HG03060 (cell line): ENCODE results near the gene SPDEF.
A peak's percentile ranks its signal among the peaks of the same experiment; 100 is the strongest.

Experiments used
- ATAC-seq: cut with Tn5 transposase; IDR thresholded peaks from one replicate; pipeline ENCODE4 v1.9.1; 2021; ENCODE audit warnings: low read depth, moderate number of reproducible peaks; ENCODE audit not compliant: unreplicated experiment

SPDEF gene

DNA sequence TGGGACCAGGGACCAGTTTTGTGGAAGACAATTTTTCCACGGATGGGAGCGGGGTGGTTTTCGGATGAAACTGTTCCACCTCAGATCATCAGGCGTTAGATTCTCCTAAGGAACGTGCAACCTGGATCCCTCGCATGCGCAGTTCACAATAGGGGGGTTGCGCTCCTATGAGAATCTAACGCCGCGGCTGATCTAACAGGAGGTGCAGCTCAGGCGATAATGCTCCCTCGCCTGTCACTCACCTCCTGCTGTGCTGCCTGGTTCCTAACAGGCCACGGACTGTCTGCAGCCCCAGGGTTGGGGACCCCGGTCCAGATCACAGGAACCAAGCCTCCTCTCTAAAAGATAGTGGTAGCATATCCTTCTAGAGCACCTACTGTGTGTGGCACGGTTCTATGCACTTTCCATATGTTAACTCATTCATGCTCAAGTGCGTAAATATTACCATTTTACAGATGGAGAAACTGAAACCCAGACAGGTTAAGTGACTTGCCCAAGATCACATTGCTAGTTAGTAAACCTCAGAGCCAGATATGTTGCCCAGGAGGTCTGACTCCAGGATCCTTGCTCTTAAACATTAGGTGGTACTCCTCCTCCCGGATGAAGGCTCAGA is 25.3 kb downstream of the SPDEF start:
- no peak for ATAC-seq

DNA sequence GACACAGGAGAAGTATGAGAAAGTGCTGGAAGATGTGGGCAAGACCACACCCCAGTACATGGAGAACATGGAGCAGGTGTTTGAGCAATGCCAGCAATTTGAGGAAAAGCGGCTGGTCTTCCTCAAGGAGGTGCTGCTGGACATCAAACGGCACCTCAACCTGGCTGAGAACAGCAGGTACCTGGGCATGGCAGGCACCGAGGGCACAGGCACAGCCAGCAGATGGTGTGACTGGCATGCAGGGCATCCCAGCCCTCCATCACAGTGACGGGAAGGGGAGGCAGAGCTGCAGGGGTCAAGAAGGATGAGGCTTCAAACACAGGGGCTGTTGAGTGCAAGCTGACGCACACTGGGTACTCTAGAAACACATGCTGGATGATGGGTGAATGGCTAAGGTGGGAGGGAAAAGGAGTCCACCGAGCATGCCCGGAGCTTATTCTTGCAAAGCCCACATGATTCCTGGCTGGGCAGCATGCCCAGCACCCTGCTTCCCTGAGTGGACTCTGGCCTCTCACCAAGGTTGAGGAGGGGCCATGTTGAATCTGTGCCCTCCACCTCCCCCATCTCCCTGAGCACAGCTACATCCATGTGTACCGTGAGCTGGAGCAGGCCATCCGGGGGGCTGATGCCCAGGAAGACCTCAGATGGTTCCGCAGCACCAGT is 26.3 kb downstream of the SPDEF start:
- no peak for ATAC-seq

DNA sequence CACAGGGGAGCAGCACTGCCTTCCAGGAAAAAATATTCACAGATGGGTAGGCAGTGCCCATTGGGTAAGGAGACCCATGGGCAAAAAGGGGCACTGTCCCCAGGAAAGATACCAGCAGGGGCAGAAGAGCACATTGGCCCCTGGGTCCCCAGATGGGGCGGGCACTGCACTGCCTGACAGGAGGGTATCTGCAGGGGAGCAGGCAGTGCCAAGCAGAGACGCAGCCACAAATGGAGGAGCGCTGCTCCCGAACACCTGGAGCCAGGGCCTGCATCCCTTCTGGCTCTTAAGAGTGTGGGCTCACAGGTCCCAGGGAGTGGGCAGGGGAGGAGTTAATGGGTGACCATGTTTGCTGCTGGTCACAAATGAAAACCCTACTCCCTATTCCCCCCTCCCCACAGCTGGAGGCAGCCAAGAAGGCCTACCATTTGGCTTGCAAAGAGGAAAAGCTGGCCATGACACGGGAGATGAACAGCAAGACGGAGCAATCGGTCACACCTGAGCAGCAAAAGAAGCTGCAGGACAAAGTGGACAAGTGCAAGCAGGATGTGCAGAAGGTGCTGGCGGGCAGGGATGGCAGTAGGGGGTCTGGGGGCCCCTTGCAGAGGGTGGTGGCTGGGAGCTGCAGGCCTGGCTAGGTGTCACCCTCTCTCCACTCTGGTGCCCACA is 27.0 kb downstream of the SPDEF start:
- ATAC-seq = no peak

DNA sequence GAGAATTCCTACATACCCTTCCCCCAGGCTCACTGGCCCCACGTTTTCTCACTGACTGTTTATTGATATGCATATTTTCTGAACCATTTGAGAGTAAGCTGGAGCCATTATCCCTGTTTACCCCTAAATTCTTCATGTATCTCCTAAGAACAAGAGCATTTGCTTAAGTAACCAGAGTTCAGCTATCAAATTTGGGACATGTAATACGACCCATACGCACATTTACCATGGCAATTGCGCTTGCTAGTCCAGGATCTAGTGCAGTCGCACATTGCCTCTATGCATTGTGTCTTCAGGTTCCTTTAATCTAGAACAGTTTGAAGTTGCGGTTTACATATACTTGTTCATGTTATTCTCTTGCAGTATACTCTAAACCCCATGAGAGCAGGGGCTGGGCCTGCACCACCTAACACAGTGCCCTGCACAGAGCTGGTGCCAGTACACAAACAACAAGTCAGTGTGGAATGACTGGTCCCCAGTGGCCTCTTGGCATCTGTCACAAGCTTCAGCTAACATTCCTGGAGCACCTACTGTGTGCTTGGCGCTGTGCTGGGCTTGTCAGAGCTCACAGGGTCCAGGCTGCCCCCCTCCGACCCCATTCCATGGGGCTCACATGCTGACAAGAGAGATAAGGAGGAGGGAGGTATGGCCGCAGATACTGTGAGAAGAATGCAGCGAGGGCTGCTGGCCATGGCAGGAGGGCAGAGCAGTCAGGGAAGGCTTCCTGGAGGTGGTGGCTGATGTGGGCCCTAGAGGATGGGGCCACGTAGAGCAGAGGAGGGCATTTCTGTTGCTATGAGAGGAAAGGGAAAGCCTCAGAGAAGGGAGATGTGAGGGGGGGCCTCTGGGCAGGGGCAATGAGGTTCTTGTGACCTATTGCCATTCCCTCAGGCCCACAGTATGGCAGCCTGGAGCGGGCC is 28.1 kb downstream of the SPDEF start:
- ATAC-seq = no peak

DNA sequence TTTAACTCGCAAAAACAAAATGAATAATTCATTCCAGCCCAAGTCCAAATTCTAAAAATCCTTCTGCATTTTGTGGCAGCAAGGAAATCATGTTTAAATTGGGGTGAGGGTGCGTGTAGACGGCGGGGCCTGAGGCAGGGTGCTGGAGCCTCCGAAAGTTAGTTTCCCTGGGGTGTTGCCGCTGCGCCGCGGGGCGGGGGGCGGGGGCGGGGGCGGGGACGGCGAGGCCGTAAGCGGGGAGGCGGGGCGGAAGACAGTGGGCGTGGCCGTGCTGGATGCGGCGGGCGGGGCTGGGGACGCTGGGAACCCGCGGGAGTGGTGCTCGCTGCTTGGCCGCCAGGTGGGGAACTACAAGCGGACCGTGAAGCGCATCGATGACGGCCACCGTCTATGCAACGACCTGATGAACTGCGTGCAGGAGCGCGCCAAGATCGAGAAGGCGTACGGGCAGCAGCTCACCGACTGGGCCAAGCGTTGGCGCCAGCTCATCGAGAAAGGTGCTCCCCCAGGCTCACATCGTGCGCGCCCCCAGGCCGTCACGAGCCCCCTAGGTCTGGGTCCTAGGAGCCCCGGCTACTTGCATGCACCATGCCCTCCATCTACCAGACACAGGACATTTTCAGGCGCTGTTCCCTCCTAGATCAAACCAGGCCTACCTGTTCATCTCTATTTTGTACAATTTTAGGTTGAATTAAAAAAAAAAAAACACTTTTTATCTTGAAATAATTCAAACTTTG is 29.0 kb downstream of the SPDEF start:
- peak; percentile 61 for ATAC-seq

DNA sequence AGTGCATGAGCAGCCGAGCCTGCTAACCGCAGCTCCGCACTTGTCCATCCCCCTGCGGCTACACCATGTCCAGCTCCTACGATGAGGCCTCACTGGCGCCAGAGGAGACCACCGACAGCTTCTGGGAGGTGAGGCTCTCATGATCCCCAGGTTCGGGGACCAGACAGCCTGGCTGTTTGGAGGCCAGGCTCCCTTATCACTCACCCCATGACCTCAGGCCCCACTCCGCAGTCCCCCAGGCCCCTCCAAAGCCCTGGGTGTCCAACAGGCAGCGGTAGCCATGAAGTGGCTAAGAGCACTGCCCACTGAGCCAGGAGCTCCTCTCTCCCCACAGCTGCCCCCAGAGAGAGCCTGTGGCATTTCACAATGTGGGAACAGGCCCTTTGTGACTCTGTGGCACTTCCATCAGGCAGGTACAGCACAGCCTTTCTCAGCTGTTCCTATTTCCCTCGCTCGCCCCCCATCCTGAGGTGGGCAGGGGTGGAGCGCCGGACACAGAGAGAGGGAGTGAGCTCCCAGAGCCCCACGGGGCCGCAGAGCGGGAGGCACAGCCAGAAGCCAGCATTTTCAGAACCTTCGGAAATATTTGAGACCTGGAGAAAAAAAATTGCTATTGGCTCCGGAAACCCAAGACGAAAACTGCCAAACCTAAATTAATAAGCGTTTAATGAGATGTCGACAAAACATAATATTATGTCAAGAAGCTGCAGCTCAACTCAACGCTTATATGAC is 29.7 kb downstream of the SPDEF start:
- ATAC-seq = no peak

DNA sequence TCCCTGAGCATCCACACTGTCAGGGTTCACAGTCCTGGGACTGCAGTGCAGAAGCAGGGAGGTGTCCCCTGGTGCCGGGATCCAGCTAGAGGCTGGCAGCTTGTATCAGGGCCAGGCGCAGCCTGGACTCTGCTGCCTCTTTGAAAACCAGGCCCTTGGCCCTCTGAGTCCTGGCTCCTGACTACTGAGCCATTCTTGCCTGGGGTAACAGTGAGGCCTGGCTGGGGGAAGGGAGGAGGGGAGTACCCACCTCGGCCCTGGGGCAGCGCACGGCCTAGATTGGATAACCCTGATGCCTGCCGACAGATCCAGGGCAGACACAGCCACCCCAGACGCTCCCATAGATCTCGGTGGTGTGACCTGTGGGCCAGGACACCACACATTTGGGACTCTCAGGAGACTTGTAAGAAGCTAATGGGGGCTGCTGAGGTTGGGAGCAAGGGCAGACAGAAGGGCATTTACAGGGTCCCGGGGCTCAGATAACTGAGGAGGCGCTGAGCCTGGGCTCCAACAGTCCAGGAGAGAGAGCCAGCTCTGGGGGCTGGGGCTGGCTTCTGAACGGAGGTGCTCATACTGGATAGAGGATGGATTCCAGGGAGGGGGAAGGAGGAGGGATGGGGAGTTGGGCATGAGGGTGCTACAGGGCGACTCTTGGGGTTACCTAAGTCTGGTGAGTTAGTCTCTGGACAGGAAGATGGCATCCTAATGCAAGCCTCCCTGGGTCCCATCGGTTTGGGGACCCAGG is 30.5 kb downstream of the SPDEF start:
- ATAC-seq = no peak

DNA sequence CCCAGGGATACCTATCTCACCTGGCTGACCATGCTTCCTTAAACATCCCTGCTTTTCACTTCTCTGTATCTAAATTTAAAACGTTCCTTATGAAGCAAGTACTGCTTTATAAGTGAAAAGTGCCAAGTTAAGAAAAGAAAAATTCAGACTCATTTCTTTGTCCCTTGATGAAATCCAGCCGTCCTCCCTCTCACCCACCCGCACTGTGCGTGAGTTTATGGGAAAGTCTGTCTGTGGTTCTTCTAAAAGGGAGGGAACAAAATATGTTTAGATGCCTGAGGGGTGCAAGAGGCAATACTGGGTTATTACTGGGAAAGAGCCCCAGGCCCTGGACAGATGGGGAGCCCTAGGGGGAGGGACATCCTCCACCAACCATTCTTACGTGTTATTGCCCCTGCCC is 31.2 kb downstream of the SPDEF start:
- ATAC-seq = no peak

DNA sequence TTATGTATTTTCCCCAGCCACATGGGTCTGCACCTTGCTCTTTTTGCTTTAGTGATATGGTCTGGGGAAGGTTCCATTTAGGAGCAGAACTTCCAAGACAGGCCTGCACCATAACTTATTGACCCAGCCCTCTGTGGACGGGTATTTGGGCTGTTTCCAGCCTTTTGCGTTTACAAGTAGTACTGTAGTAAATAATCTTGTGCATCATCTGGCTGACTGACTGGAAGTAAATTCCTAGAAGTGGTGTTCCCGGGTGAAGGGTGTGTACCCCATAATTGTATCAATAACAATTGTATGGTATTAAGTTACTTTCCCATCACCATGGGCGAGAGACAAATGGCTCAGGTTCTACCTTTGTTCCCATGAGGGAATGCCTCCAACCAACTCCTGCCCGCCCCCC is 31.6 kb downstream of the SPDEF start:
- no peak for ATAC-seq

DNA sequence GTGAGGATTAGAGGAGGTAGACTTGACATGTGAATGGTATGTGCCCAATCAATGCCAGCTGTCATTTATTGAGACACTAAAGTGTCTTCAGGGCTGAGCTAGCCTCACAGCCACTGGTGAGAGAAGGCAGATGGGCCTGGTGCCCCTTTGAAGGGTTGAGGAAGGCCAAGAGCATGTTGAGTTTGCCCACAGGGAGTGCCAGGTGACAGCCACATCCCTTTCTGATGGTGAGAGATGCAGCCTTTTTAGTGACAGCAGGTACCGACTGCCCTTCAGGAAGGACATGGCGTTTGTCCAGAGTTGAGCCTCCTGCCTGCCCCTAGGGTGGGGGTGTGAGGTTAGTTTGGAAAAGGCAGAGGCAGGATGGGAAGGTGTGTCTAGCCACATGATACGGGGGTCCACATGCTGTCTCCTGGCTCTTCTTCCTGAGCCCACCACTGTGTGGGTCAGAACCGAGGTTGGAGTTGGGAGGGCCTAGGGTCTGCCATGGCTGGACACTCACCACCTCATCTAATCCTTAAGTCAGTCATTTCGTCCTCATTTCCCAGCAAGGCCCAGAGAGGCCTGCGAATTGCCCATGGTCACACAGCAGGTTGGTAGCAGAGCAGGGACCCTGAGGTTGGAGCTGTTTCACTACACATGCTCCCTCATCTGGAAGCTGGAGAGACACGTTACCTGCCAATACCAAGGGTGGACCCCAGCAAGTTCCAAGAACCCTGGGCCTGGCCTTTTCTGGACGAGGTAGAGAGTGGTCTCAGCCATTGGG is 32.5 kb downstream of the SPDEF start:
- no peak for ATAC-seq

DNA sequence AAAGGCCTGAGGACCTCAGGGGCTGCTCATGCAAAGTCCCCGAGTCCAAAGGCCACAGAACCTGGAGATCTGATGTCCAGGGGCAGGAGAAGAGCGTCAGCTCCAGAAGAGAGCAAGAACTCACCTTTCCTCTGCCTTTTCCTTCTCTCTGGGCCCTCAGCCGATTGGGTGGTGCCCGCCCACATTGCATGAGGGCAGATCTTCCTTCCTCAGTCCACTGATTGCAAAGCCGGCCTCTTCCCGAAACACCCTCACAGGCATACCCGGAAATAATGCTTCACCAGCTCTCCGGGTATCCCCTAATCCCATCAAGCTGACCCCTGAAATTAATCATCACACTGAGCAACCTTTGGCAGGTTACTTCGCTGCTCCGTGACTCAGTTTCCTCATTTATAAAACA is 33.4 kb downstream of the SPDEF start:
- ATAC-seq = no peak

DNA sequence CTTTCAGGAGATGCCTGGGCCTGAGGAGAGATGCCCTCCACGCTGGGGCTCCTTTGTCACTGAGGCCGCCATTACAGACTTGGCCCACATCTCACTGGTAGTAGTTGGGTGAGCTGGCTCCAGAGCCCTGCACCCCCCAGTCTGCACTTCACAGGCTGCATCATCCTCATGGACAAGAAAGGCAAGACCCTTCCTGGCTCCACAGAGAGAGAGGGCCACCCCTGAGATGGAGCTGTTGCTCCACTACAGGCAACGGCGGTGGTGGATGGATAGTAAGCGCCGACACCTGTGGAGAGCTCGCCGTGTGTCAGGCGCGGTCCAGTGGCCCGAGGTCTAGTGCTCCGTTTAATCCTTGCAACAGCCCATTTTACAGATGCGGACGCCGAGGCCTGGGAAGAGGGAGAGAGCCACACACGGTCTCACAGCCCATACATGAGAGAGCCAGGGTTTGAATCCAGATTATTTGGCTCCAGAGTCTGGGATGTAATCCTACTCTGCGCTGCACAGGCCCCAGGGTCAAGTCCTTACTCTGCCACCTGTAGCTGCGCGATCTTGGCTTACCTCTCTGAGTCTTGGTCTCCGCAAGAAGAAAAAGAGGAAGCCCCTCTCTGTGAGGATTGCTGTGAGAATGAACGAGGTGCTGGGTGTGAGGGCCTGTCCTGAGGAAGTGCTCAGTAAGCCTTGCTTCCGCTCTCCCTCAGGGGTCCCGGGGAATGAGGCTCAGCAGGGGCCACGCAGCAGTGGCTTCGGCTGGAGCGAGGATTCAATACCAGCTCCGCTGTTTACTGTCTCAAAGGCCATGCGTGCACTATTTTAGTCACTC is 34.5 kb downstream of the SPDEF start:
- ATAC-seq = no peak

DNA sequence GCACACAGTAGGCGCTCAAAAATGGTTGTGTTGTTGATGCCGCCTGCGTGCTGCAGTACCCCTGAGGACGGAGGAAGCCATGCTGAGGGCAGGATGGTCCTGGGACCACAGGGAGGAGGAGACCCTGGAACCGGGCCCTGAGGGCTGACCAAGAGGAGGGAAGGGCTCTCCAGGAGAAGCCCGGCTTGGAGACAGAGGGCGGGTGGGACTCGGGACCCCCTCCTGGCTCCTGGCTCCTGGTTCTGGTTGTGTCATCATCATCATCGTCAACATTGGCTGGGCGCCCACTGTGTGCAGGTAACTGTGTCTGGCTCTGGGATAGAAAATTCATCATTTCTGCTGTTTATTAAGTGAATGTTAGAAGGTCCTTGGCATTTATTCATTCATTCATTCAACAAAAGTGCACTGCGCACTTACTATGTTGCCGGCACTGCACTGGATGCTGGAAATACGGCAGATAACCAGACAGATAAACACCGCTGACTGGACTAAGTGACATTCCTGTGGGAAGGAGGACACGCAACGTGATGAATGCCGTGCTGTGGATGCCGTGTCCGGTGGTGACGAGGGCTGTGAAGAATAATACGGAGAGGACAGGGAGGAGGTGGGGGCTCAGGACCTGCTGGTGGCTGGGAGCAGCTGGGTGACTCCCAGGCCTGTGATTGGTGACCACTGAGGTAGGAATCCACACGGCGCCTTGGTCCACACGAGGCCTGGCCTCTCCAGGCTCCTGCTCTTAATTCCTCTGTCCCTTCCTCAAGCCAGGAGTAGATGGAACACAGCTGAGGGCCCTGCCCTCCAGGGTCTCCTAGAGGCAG is 35.3 kb downstream of the SPDEF start:
- ATAC-seq = no peak

DNA sequence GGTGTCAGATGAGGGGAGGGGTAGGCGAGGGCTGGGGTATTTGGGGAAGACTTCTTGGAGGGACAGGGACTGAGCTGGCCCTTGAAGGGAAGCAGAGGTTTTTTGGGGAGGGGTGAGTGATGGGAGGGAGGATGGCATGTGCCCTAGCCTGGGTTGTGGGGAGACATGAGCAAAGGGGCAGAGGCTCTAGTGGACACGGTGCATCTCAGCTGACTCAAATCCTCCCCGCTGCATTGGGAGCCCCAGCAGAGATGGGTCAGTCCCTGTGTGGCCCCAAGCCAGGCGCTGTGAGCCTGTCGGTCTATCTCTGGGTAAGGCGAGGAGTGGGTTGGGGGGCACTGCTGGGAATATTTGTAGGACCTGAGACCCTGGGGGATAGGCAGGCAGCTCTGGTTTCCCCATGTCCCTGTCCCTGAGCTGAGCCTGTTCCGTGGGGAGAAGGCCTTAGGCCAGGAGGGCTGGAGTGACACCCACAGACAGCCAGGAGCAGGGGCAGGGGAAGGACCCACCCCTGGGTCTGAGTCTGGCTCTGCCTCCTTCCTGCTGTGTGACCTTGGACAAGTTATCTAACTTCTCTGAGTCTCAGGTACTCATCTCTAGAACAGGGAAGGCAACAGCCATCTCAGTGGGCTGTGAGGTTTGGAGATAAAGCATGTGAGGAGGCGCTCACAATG is 36.0 kb downstream of the SPDEF start:
- no peak for ATAC-seq

DNA sequence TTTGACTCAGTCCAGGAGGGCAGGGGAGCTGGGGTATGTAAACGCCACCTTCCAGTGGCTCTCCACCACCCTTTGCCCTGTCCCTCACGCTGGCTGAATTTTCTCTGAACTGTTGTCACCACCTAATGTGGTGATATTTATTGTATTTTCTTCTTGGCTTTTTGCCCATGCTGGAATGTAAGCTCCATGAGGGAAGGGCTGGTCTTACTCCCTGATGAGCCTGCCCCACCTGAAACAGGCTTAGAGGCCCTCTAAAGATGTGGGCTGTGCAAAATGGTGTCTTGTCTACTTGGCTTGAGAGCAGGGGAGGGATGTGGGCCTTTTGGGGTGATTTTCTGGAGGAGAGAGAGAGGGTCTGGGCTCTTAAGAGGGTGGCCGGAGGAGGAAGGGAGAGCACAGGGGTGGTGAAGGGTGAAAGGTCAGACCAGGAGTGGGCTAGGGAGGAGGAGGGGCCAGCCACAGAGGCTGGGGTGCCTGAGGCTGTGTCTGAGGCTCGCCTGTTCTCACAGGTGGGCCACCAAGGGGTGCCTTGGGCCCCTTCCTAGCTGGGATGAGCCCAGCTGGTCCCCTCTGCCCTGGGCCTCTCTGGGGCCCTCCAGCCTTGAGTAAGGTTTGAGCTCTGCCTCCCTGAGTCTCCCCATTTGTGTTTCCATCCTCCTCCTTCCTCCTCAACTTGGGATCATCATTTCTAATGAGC is 37.3 kb downstream of the SPDEF start:
- ATAC-seq = no peak
